Loucy (cell line): ENCODE data around the gene PNCK.

Experiments used
- H2AFZ ChIP-seq: fragments of 200-600 bp; sonication (generic); 2 replicates; pipeline ENCODE4 v1.6.0; 2016; ENCODE audit warnings: antibody characterized with exemption, mild to moderate bottlenecking, low read length, moderate library complexity
- H3F3A ChIP-seq: fragments of 200-600 bp; 2 replicates; pipeline ENCODE4 v1.6.0; 2016; ENCODE audit warnings: antibody characterized with exemption, low read depth, mild to moderate bottlenecking
- H3K27me3 ChIP-seq: fragments of 200-600 bp; sonication (generic); 2 replicates; pipeline ENCODE4 v1.6.1; 2014; ENCODE audit warnings: low read length, mild to moderate bottlenecking; ENCODE audit not compliant: insufficient read depth, poor library complexity, severe bottlenecking
- H3K36me3 ChIP-seq: fragments of 200-600 bp; sonication (generic); 2 replicates; pipeline ENCODE4 v1.6.1; 2016; ENCODE audit warnings: low read length; ENCODE audit not compliant: insufficient read depth
- H3K4me1 ChIP-seq: fragments of 200-600 bp; sonication (generic); 2 replicates; pipeline ENCODE4 v1.5.1; 2014; ENCODE audit warnings: low read length, mild to moderate bottlenecking; ENCODE audit not compliant: insufficient read depth, poor library complexity, severe bottlenecking
- H3K4me2 ChIP-seq: fragments of 200-600 bp; sonication (generic); 2 replicates; pipeline ENCODE4 v1.6.0; 2014; ENCODE audit warnings: antibody characterized with exemption, low read length, low read depth, mild to moderate bottlenecking; ENCODE audit not compliant: poor library complexity, severe bottlenecking
- H3K4me3 ChIP-seq: fragments of 200-600 bp; sonication (generic); 2 replicates; pipeline ENCODE4 v1.5.1; 2014; ENCODE audit warnings: low read length, mild to moderate bottlenecking, mixed read lengths; ENCODE audit not compliant: poor library complexity, severe bottlenecking
- H3K79me2 ChIP-seq: fragments of 200-600 bp; sonication (generic); 2 replicates; pipeline ENCODE4 v1.6.1; 2014; ENCODE audit warnings: low read length; ENCODE audit not compliant: insufficient read depth
- H3K9ac ChIP-seq: fragments of 200-600 bp; sonication (generic); 2 replicates; pipeline ENCODE4 v1.6.0; 2014; ENCODE audit warnings: mild to moderate bottlenecking, low read depth, low read length, moderate library complexity; ENCODE audit not compliant: poor library complexity, severe bottlenecking
- H3K9me2 ChIP-seq: fragments of 200-600 bp; sonication (generic); replicated peaks from 2 replicates; pipeline ENCODE4 v1.6.1; 2016; ENCODE audit warnings: low read depth, low read length, mixed read lengths
- H3K9me3 ChIP-seq: fragments of 200-600 bp; sonication (generic); 2 replicates; pipeline ENCODE4 v1.6.1; 2014; ENCODE audit warnings: mild to moderate bottlenecking, antibody characterized with exemption, low read length, low read depth; ENCODE audit not compliant: insufficient read depth
- H4K20me1 ChIP-seq: fragments of 200-600 bp; sonication (generic); 2 replicates; pipeline ENCODE4 v1.6.0; 2014; ENCODE audit warnings: antibody characterized with exemption, low read length, mild to moderate bottlenecking; ENCODE audit not compliant: insufficient read depth, poor library complexity, severe bottlenecking
- CTCF ChIP-seq: fragments of 200-600 bp; sonication (generic); conservative IDR thresholded peaks from 2 replicates; pipeline ENCODE4 v1.5.1; 2014; ENCODE audit warnings: mild to moderate bottlenecking, antibody characterized with exemption, low read length
- EZH2phosphoT487 ChIP-seq: fragments of 200-600 bp; IDR thresholded peaks from 2 replicates; pipeline ENCODE4 v1.6.1; 2018; ENCODE audit warnings: antibody characterized with exemption, mild to moderate bottlenecking, moderate library complexity, borderline replicate concordance

Gene PNCK

GRCh38 chrX:153638041-153638371 is 35.6 kb downstream of the PNCK start:
- H4K20me1 ChIP-seq, result no peaks in the 10 kb centered on the region
- H3K36me3 ChIP-seq, result no peaks in the 10 kb centered on the region
- no peaks in the 10 kb centered on the region for H3K79me2 ChIP-seq
- H3K4me1 ChIP-seq, result no peaks in the 10 kb centered on the region
- no peak overlapping the region for H3K4me2 ChIP-seq
- no peak for TF ChIP-seq CTCF
- TF ChIP-seq EZH2phosphoT487, result no peak
- H3K9me2 ChIP-seq, result no peaks in the 10 kb centered on the region
- no peak overlapping the region for H3K9ac ChIP-seq
- H3K4me3 ChIP-seq, result no peak overlapping the region
- H3K27me3 ChIP-seq, result no peaks in the 10 kb centered on the region
- no peak overlapping the region for H2AFZ ChIP-seq
- H3F3A ChIP-seq, result no peaks in the 10 kb centered on the region
- H3K9me3 ChIP-seq, result no peaks in the 10 kb centered on the region

GRCh38 chrX:153637121-153638040 is 36.2 kb downstream of the PNCK start:
- no peaks in the 10 kb centered on the region for H3F3A ChIP-seq
- no peaks in the 10 kb centered on the region for H4K20me1 ChIP-seq
- no peak overlapping the region for H3K9ac ChIP-seq
- TF ChIP-seq EZH2phosphoT487, result no peak
- TF ChIP-seq CTCF, result no peak
- no peak overlapping the region for H2AFZ ChIP-seq
- no peaks in the 10 kb centered on the region for H3K9me2 ChIP-seq
- H3K4me1 ChIP-seq, result no peaks in the 10 kb centered on the region
- H3K4me3 ChIP-seq, result no peak overlapping the region
- H3K9me3 ChIP-seq, result no peaks in the 10 kb centered on the region
- H3K36me3 ChIP-seq, result no peaks in the 10 kb centered on the region
- no peaks in the 10 kb centered on the region for H3K27me3 ChIP-seq
- no peaks in the 10 kb centered on the region for H3K79me2 ChIP-seq
- H3K4me2 ChIP-seq, result no peak overlapping the region

- no peaks in the 10 kb centered on the region for H3K79me2 ChIP-seq
- H2AFZ ChIP-seq, result no peak overlapping the region
- no peak overlapping the region for H3K4me2 ChIP-seq
- no peak overlapping the region for H3K9ac ChIP-seq
- H3K9me2 ChIP-seq, result no peaks in the 10 kb centered on the region
- H3K4me1 ChIP-seq, result no peaks in the 10 kb centered on the region
- TF ChIP-seq EZH2phosphoT487 (no peak), CTCF (no peak)
- no peaks in the 10 kb centered on the region for H3F3A ChIP-seq
- no peaks in the 10 kb centered on the region for H4K20me1 ChIP-seq
- no peaks in the 10 kb centered on the region for H3K27me3 ChIP-seq
- no peaks in the 10 kb centered on the region for H3K9me3 ChIP-seq
- no peak overlapping the region for H3K4me3 ChIP-seq
- H3K36me3 ChIP-seq, result no peaks in the 10 kb centered on the region
Observed at GRCh38 chrX:153636716-153637115, 36.9 kb downstream of the PNCK start.
